GM18526 (cell line): ENCODE data around the gene GMCL2.
A peak's percentile ranks its signal among the peaks of the same experiment; 100 is the strongest.

ENCODE experiments used
- POLR2A ChIP-seq: IDR thresholded peaks from 3 replicates; pipeline ENCODE4 v1.6.1; 2011; ENCODE audit not compliant: insufficient read length; ENCODE audit errors: extremely low read depth

GMCL2 gene

GRCh38 chr5:178180141-178180863, 6.9 kb downstream of the GMCL2 start:
- TF ChIP-seq POLR2A: no peak

- no peak for TF ChIP-seq POLR2A
Measured at GRCh38 chr5:178177569-178177968, 9.6 kb downstream of the GMCL2 start.

- no peak for TF ChIP-seq POLR2A
Measured at GRCh38 chr5:178176791-178177190, 10.4 kb downstream of the GMCL2 start.

- no peak for TF ChIP-seq POLR2A
Measured at GRCh38 chr5:178174456-178174855, 12.7 kb downstream of the GMCL2 start.

GRCh38 chr5:178170455-178170854, 16.7 kb downstream of the GMCL2 start:
- TF ChIP-seq POLR2A: no peak

- TF ChIP-seq POLR2A: no peak
Measured at GRCh38 chr5:178165581-178165980, 21.6 kb downstream of the GMCL2 start.

GRCh38 chr5:178163772-178164735, 23.1 kb downstream of the GMCL2 start:
- TF ChIP-seq POLR2A: no peak

- no peak for TF ChIP-seq POLR2A
Measured at GRCh38 chr5:178162481-178162880, 24.7 kb downstream of the GMCL2 start.

GRCh38 chr5:178160176-178160575, 27.0 kb downstream of the GMCL2 start:
- TF ChIP-seq POLR2A: no peak

- TF ChIP-seq POLR2A: no peak
Measured at GRCh38 chr5:178155065-178155464, 32.1 kb downstream of the GMCL2 start.

GRCh38 chr5:178153530-178154340, 33.4 kb downstream of the GMCL2 start, which contains the start of gene NHP2:
Gene NHP2, minus strand, starts transcription at chr5:178153885. Its CDS starts 68 bp downstream, at chr5:178153817.
- peak; percentile 59 for TF ChIP-seq POLR2A

GRCh38 chr5:178152491-178153444, 34.4 kb downstream of the GMCL2 start:
- TF ChIP-seq POLR2A: no peak

- TF ChIP-seq POLR2A: peak; percentile 30
Measured at GRCh38 chr5:178150977-178151734, 36.0 kb downstream of the GMCL2 start.
